Glutamatergic neuron (in vitro differentiated cells): ENCODE results near the gene STK24. TPM values are rescaled to one million over a fixed set of nuclear protein-coding genes. Genes with fewer than 3 reads are reported as not detected.

Experiments used
- DNase-seq: peaks from one replicate; pipeline ENCODE4 v3.0.0; 2022
- H3K27ac Mint-ChIP-seq: one replicate; pipeline ENCODE4 v1.8.0; 2020; ENCODE audit warnings: mild to moderate bottlenecking, mixed read lengths, inconsistent platforms; ENCODE audit not compliant: unreplicated experiment
- H3K27me3 Mint-ChIP-seq: one replicate; pipeline ENCODE4 v1.8.0; 2020; ENCODE audit warnings: mild to moderate bottlenecking, moderate library complexity, mixed read lengths, inconsistent platforms; ENCODE audit not compliant: unreplicated experiment
- H3K36me3 Mint-ChIP-seq: one replicate; pipeline ENCODE4 v1.8.0; 2020; ENCODE audit warnings: mild to moderate bottlenecking, mixed read lengths, inconsistent platforms; ENCODE audit not compliant: unreplicated experiment
- H3K4me1 Mint-ChIP-seq: one replicate; pipeline ENCODE4 v1.8.0; 2020; ENCODE audit warnings: mild to moderate bottlenecking, low read depth, mixed read lengths, inconsistent platforms; ENCODE audit not compliant: unreplicated experiment
- H3K4me3 Mint-ChIP-seq: one replicate; pipeline ENCODE4 v1.8.0; 2020; ENCODE audit warnings: mild to moderate bottlenecking, mixed read lengths, inconsistent platforms; ENCODE audit not compliant: unreplicated experiment
- H3K9me3 Mint-ChIP-seq: one replicate; pipeline ENCODE4 v1.8.0; 2020; ENCODE audit warnings: mild to moderate bottlenecking, moderate library complexity, mixed read lengths, inconsistent platforms; ENCODE audit not compliant: unreplicated experiment
- total RNA-seq: library from RNA; stranded (reverse); fragmentation: NEBNext Ultra II Directional; extraction: Animal tissue kit (Norgen Biotek cat#: 25700); gene quantifications from one replicate; pipeline ENCODE4 v1.2.1, GENCODE V29; 2021; ENCODE audit not compliant: unreplicated experiment
- TF ChIP-seq, protein P1 (sequence below): fragments of 200-600 bp; sonication (generic); IDR thresholded peaks from one replicate; pipeline ENCODE4 v1.5.0; 2021; ENCODE audit not compliant: partially characterized antibody, unreplicated experiment

The STK24 gene
- total RNA-seq, 1 donor from 2014 or later, result 188 TPM

DNA sequence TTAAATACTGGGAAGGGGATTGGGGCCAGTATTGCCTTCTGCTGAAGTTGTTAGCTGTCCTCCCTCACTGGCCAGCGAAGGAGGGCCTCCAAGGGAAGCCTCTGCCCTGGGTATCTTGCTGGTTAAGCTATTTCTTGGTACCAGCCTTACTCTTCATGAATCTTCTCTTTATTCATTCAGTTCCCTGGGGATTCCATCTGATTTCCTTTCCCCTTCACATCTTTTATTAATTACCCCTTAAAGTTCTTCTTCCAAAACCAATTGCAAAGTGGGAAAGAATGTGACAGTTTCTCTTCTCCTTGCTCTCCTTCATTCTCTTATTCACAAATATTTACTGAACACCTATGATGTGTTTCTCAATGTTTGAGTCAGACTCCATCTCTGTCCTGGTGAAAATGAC lies 36.7 kb upstream of the STK24 start:
- Mint-ChIP-seq H3K4me1 (no peaks in the 10 kb centered on the region), H3K27me3 (no peaks in the 10 kb centered on the region)
- DNase-seq, result no peak

DNA sequence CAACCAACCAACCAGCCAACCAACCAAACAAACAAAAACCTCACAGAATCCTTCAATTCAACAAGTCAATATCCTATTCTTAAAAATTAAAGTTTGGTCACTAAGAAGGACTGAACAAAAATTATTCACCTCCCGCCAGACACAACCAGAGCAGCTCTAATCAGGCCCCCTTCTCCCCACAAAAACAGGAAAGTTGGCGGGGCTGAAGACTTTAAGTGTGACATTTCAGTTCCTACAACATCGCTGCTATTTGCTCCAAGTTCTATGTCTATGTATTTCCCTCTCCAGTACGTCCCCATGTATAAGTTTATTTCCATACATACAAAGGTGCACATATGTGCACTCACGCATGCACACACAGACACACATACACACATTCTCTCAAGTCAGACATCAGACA lies 32.8 kb upstream of the STK24 start:
- Mint-ChIP-seq H3K4me3 (no peak overlapping the region), H3K4me1 (no peaks in the 10 kb centered on the region), H3K36me3 (no peaks in the 10 kb centered on the region), H3K9me3 (peaks cover 3% of the 10 kb centered on the region), H3K27ac (no peak overlapping the region), H3K27me3 (no peaks in the 10 kb centered on the region)
- no peak for DNase-seq
- TF ChIP-seq, protein P1, sequence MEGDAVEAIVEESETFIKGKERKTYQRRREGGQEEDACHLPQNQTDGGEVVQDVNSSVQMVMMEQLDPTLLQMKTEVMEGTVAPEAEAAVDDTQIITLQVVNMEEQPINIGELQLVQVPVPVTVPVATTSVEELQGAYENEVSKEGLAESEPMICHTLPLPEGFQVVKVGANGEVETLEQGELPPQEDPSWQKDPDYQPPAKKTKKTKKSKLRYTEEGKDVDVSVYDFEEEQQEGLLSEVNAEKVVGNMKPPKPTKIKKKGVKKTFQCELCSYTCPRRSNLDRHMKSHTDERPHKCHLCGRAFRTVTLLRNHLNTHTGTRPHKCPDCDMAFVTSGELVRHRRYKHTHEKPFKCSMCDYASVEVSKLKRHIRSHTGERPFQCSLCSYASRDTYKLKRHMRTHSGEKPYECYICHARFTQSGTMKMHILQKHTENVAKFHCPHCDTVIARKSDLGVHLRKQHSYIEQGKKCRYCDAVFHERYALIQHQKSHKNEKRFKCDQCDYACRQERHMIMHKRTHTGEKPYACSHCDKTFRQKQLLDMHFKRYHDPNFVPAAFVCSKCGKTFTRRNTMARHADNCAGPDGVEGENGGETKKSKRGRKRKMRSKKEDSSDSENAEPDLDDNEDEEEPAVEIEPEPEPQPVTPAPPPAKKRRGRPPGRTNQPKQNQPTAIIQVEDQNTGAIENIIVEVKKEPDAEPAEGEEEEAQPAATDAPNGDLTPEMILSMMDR, result no peak

More for the DNA sequence above, 36.7 kb upstream of the STK24 start:
- Mint-ChIP-seq H3K4me3 (no peak overlapping the region), H3K36me3 (no peaks in the 10 kb centered on the region), H3K27ac (no peak overlapping the region), H3K9me3 (peaks cover 3% of the 10 kb centered on the region)
- TF ChIP-seq, protein P1, result no peak

DNA sequence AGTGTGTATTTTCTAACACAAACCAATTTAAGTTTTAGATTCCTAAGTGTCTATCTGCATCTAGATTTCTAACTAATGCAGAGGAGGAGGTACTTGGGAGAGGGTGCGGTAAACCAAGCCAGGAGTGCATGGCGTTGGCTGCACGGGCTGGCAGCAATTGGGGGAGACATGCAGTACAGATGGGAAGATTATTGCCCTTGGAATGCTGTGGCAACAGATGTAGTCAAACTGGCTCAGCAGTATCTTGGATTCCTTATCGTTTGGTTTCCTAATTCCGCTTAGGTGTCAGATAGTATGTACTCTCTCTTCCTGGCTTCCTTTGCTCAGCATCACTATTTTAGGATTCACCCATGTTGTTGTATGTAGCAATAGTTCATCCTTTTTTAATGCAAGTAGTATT lies 29.4 kb upstream of the STK24 start:
- Mint-ChIP-seq H3K9me3 (peaks cover 4% of the 10 kb centered on the region), H3K27me3 (no peaks in the 10 kb centered on the region), H3K27ac (no peak overlapping the region), H3K4me1 (no peaks in the 10 kb centered on the region), H3K4me3 (no peak overlapping the region), H3K36me3 (peaks cover 4% of the 10 kb centered on the region)
- TF ChIP-seq, protein P1, result no peak
- no peak for DNase-seq

DNA sequence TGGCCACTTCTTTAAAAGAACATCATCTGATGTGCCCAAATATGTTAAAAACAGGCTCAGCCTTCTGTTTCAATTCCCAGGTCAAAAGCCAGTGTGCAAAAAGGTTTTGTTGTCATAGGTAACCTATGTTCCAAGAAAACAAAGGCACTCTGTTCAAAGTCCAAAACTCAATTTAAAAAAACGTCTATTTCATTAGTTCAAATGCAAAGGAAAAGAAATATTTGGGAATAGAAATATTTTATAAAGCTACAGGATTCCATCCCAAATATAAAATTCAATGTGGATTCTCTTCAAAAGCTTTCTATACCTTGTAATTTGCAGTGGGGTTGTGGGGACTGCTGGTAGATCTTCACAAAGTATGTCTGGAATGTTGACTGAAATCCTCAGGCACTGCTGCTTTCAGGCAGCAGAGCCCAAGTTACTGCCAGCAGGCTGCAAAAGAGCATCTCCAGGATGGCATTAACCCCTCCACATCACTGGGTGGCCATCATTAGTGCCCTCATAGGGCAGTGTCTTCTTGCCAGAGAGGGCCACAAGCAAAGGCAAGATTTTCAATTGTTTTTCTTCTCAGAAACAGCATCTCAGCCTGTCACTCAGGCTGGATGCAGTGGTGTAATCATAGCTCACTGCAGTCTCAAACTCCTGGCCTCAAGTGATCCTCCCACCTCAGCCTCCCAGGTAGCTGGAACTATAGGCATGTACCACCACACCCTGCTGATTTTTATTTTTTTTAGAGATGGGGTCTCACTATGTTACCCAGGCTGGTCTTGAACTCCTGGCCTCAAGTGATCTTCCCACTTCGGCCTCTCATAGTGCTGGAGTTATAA lies 22.8 kb upstream of the STK24 start:
- Mint-ChIP-seq H3K4me3 (no peak overlapping the region), H3K27me3 (peaks cover 2% of the 10 kb centered on the region), H3K27ac (no peak overlapping the region), H3K9me3 (peaks cover 2% of the 10 kb centered on the region), H3K36me3 (peaks cover 4% of the 10 kb centered on the region), H3K4me1 (no peaks in the 10 kb centered on the region)
- no peak for DNase-seq
- TF ChIP-seq, protein P1, result no peak

DNA sequence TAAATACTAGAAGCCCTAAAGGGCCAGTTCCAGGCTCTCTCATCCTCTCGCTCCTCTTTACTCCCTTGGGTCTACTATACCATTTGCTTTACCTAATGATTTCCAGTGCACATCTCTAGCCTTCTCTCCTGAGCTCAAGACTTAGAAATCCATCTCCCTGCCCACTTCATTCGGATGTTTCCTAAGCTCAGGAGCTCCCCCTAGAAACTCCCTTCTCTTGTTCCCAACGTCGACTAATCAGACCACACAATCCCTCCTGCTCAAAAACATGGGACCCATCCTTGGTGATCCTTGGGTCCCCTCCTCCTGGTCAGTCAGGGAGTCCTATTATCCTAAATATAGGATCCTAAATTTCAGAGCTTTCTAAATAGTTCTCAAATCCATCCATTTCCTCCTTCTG lies 21.1 kb upstream of the STK24 start:
- no peaks in the 10 kb centered on the region for H3K9me3 Mint-ChIP-seq
- H3K27me3 Mint-ChIP-seq, result peaks cover 5% of the 10 kb centered on the region
- H3K4me1 Mint-ChIP-seq, result no peaks in the 10 kb centered on the region
- H3K27ac Mint-ChIP-seq, result no peak overlapping the region
- no peaks in the 10 kb centered on the region for H3K36me3 Mint-ChIP-seq
- TF ChIP-seq, protein P1, result no peak
- H3K4me3 Mint-ChIP-seq, result no peak overlapping the region
- no peak for DNase-seq
